GM10847 (cell line): ENCODE results near the gene FMN2.

ENCODE experiments used
- POLR2A ChIP-seq: IDR thresholded peaks from 2 replicates; pipeline ENCODE4 v1.6.1; 2011; ENCODE audit not compliant: insufficient read length; ENCODE audit errors: extremely low read depth

Gene FMN2

GRCh38 chr1:240239309-240239708 lies 147.6 kb downstream of the FMN2 start:
- no peak for TF ChIP-seq POLR2A

GRCh38 chr1:240241278-240241677 lies 149.6 kb downstream of the FMN2 start:
- no peak for TF ChIP-seq POLR2A

DNA sequence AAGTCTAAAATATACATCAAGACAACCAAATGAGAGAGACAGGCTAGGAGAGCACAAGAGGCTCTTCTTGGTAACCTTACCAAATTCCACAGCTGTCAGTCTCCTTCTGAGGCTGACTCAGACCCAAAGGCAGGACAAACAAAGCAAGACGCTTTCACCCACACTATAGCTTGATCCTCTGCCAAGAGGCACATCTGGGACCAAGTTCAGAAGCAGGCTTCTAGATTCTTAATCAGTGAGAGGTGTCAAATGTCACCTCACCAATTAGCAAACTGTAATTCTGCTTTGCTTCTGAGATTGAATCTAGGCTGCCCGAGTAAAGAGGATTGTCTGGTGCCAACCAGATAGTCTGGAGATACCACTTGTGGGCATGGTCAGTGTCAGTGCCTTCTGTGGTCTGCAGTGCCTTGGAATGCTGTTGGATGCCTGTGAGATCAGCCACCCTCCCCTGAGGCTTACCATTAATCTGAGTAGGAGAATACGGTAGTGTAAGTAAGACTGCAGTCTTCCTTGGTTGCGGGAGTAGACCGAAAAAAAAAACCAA lies 151.0 kb downstream of the FMN2 start:
- TF ChIP-seq POLR2A: no peak

- TF ChIP-seq POLR2A: no peak
Observed at GRCh38 chr1:240244968-240245628, 153.4 kb downstream of the FMN2 start.

- no peak for TF ChIP-seq POLR2A
Observed at GRCh38 chr1:240245629-240246020, 153.9 kb downstream of the FMN2 start.

DNA sequence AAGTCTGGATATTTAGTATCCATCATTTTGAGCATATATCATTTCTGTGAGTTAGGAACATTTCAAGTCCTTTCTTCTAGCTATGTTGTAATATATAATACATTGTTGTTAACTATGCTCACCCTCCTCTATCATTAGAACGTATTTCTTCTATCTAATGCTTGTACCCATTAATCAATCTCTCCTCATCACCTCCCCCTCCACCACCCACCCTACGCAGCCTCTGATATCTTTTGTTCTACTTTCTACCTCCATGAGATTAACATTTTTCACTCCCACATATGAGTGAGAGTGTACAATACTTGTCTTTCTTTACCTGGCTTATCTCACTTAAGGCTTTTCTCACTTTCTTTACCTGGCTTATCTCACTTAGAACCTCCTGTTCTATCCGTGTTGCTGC lies 156.2 kb downstream of the FMN2 start:
- no peak for TF ChIP-seq POLR2A

GRCh38 chr1:240254006-240254405 lies 162.3 kb downstream of the FMN2 start:
- TF ChIP-seq POLR2A: no peak

- TF ChIP-seq POLR2A: no peak
Observed at GRCh38 chr1:240254778-240255291, 163.2 kb downstream of the FMN2 start.

GRCh38 chr1:240255922-240256321 lies 164.2 kb downstream of the FMN2 start:
- no peak for TF ChIP-seq POLR2A

GRCh38 chr1:240256836-240257503 lies 165.3 kb downstream of the FMN2 start:
- TF ChIP-seq POLR2A: no peak

- TF ChIP-seq POLR2A: no peak
Observed at GRCh38 chr1:240258910-240259309, 167.2 kb downstream of the FMN2 start.

DNA sequence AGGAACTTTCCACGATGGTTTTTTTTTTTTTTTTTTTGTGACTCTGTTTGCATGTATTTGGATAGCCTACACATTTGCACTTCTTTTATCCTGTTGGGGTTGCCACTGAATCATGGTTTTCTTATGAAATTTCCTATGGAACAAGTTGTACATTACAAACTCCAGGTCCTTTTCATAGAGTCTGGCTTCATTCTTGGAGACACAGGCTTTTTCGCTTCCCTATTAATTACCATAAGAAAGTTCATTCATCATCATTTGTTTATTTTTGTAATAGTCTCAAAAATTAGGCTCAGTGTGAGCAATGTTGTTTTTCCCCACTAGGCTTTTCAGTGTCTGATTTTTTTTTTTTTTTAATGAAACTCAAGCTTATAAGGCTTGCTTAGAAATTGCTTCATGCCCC lies 179.4 kb downstream of the FMN2 start:
- TF ChIP-seq POLR2A: no peak

DNA sequence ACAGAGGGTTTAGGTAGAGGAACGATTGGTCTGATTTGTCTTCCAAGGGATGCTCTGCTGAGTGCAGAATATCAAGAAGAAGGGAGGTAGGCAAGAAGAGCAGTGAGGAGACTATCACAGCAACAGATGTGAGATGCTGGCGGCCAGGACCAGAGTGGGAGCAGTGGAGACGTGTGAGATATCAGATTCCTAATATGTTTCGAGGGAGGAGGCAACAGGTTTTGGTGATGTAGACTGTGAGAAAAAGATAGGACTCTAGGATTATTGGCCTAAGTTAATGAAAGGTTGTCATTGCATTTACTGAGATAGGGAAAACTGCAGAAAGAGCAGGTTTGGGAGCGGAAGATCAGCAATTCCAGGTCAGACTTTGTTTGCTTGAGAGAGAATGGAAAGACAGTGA lies 182.9 kb downstream of the FMN2 start:
- no peak for TF ChIP-seq POLR2A

- TF ChIP-seq POLR2A: no peak
Observed at GRCh38 chr1:240278082-240278481, 186.4 kb downstream of the FMN2 start.

- TF ChIP-seq POLR2A: no peak
Observed at GRCh38 chr1:240280560-240281322, 189.1 kb downstream of the FMN2 start.
